DND-41 (cell line): ENCODE data around the gene CADPS.

Experiments
- ATAC-seq: fragments of 200-7000 bp; cut with Tn5 transposase; 3 replicates; pipeline ENCODE4 v1.9.1; 2021; ENCODE audit warnings: low read depth; ENCODE audit not compliant: insufficient read depth
- DNase-seq: peaks from one replicate; pipeline ENCODE4 v3.0.0-alpha.2; 2020
- H2AFZ ChIP-seq: 2 replicates; pipeline ENCODE4 v1.6.0; 2012; ENCODE audit warnings: low read depth, low read length
- H3K27ac ChIP-seq: 2 replicates; pipeline ENCODE4 v1.5.1; 2012; ENCODE audit warnings: low read length, inconsistent platforms
- H3K27me3 ChIP-seq: fragments of 200-600 bp; sonication (generic); 2 replicates; pipeline ENCODE4 v1.6.0; 2012; ENCODE audit warnings: low read length, mild to moderate bottlenecking, inconsistent platforms; ENCODE audit not compliant: insufficient read depth, poor library complexity
- H3K36me3 ChIP-seq: 2 replicates; pipeline ENCODE4 v1.5.1; 2012; ENCODE audit warnings: low read length, inconsistent platforms; ENCODE audit not compliant: insufficient read depth
- H3K4me1 ChIP-seq: 2 replicates; pipeline ENCODE4 v1.5.1; 2012; ENCODE audit warnings: mild to moderate bottlenecking, low read length; ENCODE audit not compliant: insufficient read depth
- H3K4me2 ChIP-seq: 2 replicates; pipeline ENCODE4 v1.6.0; 2012; ENCODE audit warnings: mild to moderate bottlenecking, moderate library complexity, low read length, inconsistent platforms; ENCODE audit not compliant: insufficient read depth
- H3K4me3 ChIP-seq, 2 experiments: fragments of 200-600 bp in 1 of 2; shearing (Covaris generic) in 1 of 2; 2 replicates each; pipeline ENCODE4 v1.5.1; 2012 to 2016; ENCODE audit warnings: inconsistent platforms in 2 of 2, low read length in 2 of 2, mild to moderate bottlenecking in 2 of 2, low read depth in 1 of 2, moderate library complexity in 1 of 2
- H3K79me2 ChIP-seq: 2 replicates; pipeline ENCODE4 v1.6.0; 2012; ENCODE audit warnings: low read length, inconsistent platforms; ENCODE audit not compliant: insufficient read depth
- H3K9ac ChIP-seq: 2 replicates; pipeline ENCODE4 v1.6.0; 2012; ENCODE audit warnings: low read depth, mild to moderate bottlenecking, inconsistent platforms, low read length, moderate library complexity
- H3K9me3 ChIP-seq: 2 replicates; pipeline ENCODE4 v1.5.1; 2012; ENCODE audit warnings: low read length, moderate library complexity, mild to moderate bottlenecking, inconsistent platforms; ENCODE audit not compliant: insufficient read depth, severe bottlenecking
- H4K20me1 ChIP-seq: 2 replicates; pipeline ENCODE4 v1.6.0; 2012; ENCODE audit warnings: low read length; ENCODE audit not compliant: insufficient read depth
- EZH2 ChIP-seq: IDR thresholded peaks from 3 replicates; pipeline ENCODE4 v1.6.1; 2012; ENCODE audit warnings: borderline replicate concordance, low read depth, mild to moderate bottlenecking, moderate library complexity, low read length, inconsistent platforms; ENCODE audit not compliant: severe bottlenecking
- TF ChIP-seq, protein P1 (sequence below): IDR thresholded peaks from 2 replicates; pipeline ENCODE4 v1.5.1; 2012; ENCODE audit warnings: borderline replicate concordance, low read length, moderate library complexity, mild to moderate bottlenecking; ENCODE audit not compliant: poor library complexity, severe bottlenecking; ENCODE audit errors: extremely low read depth

The CADPS gene

GRCh38 chr3:62368705-62369475 is 506.3 kb downstream of the CADPS start:
- Histone ChIP-seq H3K79me2 (no peaks in the 10 kb centered on the region), H3K4me2 (no peak overlapping the region), H3K4me3 (no peak overlapping the region), H2AFZ (no peak overlapping the region), H3K9ac (no peak overlapping the region), H4K20me1 (no peaks in the 10 kb centered on the region), H3K4me1 (no peaks in the 10 kb centered on the region), H3K36me3 (no peaks in the 10 kb centered on the region), H3K27ac (no peak overlapping the region), H3K27me3 (no peaks in the 10 kb centered on the region), H3K9me3 (no peaks in the 10 kb centered on the region)
- no peak for ATAC-seq
- no peak for DNase-seq
- TF ChIP-seq, protein P1, sequence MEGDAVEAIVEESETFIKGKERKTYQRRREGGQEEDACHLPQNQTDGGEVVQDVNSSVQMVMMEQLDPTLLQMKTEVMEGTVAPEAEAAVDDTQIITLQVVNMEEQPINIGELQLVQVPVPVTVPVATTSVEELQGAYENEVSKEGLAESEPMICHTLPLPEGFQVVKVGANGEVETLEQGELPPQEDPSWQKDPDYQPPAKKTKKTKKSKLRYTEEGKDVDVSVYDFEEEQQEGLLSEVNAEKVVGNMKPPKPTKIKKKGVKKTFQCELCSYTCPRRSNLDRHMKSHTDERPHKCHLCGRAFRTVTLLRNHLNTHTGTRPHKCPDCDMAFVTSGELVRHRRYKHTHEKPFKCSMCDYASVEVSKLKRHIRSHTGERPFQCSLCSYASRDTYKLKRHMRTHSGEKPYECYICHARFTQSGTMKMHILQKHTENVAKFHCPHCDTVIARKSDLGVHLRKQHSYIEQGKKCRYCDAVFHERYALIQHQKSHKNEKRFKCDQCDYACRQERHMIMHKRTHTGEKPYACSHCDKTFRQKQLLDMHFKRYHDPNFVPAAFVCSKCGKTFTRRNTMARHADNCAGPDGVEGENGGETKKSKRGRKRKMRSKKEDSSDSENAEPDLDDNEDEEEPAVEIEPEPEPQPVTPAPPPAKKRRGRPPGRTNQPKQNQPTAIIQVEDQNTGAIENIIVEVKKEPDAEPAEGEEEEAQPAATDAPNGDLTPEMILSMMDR = no peak
- TF ChIP-seq EZH2 = no peak

DNA sequence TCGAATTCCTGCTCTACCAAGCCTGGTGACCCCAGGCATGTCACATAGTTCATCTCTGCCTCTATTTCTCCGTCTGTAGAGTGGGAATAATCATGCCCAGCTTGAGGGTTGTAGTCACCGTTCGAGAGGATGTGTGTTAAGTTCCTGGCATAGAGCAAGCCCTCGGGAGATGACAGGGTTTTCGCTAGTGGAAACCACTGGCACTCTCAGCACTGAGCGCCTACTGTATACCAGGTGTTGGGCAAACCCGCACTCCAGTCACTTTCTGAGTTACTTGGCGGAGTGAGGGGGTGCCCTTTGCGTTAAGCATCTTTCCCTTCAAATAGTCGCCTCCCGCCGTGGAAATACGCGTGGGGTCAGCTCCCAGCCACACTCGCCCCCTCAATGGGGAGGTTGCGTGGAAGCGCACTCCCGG is 506.9 kb downstream of the CADPS start:
- ATAC-seq (no peak), DNase-seq (no peak)
- Histone ChIP-seq H3K9me3 (no peaks in the 10 kb centered on the region), H3K27ac (no peak overlapping the region), H3K4me3 (no peak overlapping the region), H3K27me3 (no peaks in the 10 kb centered on the region), H3K36me3 (no peaks in the 10 kb centered on the region), H3K79me2 (no peaks in the 10 kb centered on the region), H4K20me1 (no peaks in the 10 kb centered on the region), H2AFZ (no peak overlapping the region), H3K9ac (no peak overlapping the region), H3K4me1 (no peaks in the 10 kb centered on the region), H3K4me2 (no peak overlapping the region)
- TF ChIP-seq EZH2 = no peak
- TF ChIP-seq, protein P1 = no peak

DNA sequence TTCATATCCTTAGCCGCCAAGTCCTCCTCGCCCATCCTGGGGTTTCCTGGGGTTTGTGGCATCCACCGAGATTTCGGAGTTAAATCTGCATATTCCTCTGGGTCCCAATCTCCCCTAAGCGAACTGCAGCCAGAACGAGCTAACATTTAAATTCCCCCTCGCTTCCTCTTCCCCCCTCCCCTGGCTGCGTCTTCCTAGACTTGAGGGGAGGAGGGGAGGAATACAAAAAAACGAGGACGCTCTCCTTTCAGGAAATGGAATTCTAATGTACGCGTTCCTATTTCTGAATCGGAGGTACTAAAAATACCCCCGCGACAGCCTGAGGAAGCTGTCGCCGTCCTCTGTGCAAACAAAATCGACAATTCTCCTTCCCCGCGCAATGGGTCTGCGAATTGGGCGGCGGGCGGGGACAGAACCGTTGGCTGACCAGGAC is 507.4 kb downstream of the CADPS start:
- TF ChIP-seq, protein P1 = no peak
- no peak for TF ChIP-seq EZH2
- Histone ChIP-seq H3K9me3 (no peaks in the 10 kb centered on the region), H3K9ac (no peak overlapping the region), H3K27ac (no peak overlapping the region), H2AFZ (no peak overlapping the region), H3K27me3 (no peaks in the 10 kb centered on the region), H3K4me1 (no peaks in the 10 kb centered on the region), H3K4me2 (no peak overlapping the region), H3K36me3 (no peaks in the 10 kb centered on the region), H3K4me3 (no peak overlapping the region), H4K20me1 (no peaks in the 10 kb centered on the region), H3K79me2 (no peaks in the 10 kb centered on the region)
- ATAC-seq (no peak), DNase-seq (no peak)
